ENCODE data around the gene PLPPR4.

- TF ChIP-seq REST (IDR thresholded peaks at IDR 0.05; ENCODE audit: unreplicated experiment) (no peak), CTCF (conservative IDR thresholded peaks at IDR 0.05; ENCODE audit: low read depth in 2 of 2) (no peak), POLR2AphosphoS5 (IDR thresholded peaks at IDR 0.05; ENCODE audit: low read depth) (no peak), EZH2 (IDR thresholded peaks at IDR 0.05; ENCODE audit: low read depth, unreplicated experiment) (no peak), ETS1 (IDR thresholded peaks at IDR 0.05) (no peak), CREB1 (CRISPR knock-in tag; IDR thresholded peaks at IDR 0.05; ENCODE audit: low read depth) (no peak), STAT1 (IDR thresholded peaks at IDR 0.05; ENCODE audit: unreplicated experiment) (no peak), EZH2phosphoT487 (IDR thresholded peaks at IDR 0.05; ENCODE audit: unreplicated experiment) (no peak), ZNF331 (CRISPR knock-in tag; IDR thresholded peaks at IDR 0.05; ENCODE audit: low read depth) (no peak), NANOG (IDR thresholded peaks at IDR 0.05; ENCODE audit: borderline replicate concordance) (no peak), ZNF114 (CRISPR knock-in tag; IDR thresholded peaks at IDR 0.05) (no peak)
Observed at GRCh38 chr1:99227056-99227897, 37.0 kb upstream of the PLPPR4 start.

All from GM23338 (cell line).